ENCODE results near the gene ARMC9. TPM values are rescaled to one million over a fixed set of nuclear protein-coding genes. Genes with fewer than 3 reads are reported as not detected.
A peak's percentile ranks its signal among the peaks of the same experiment; 100 is the strongest.

Gene ARMC9
- total and polyA plus RNA-seq, 8 donors = 3.7 to 15.0 (median 8.1) TPM

DNA sequence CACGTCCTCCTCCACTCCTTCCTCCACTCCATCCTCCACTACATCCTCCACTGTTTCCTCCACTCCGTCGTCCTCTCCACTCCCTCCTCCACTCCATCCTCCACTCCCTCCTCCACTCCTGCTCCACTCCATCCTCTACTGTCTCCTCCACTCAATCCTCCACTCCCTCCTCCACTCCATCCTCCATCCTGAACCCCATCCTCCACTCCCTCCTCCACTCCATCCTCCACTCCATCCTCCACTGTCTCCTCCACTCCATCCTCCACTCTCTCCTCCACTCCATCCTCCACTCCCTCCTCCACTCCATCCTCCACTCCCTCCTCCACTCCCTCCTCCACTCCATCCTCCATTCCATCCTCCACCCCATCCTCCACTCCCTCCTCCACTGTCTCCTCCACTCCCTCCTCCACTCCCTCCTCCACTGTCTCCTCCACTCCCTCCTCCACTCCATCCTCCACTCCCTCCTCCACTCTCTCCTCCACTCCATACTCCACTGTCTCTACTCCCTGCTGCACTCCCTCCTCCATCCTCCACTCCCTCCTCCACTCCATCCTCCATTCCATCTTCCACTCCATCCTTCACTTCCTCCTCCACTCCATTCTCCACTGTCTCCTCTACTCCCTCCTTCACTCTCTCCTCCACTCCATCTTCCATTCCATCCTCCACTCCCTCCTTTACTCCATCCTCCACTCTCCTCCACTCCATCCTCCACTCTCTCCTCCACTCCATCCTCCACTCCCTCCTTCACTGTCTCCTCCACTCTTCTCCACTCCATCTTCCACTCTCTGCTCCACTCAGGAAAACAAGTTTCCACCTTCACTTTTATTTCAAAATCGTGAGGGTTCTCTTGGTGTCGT, 182.8 kb downstream of the ARMC9 start:
- Histone ChIP-seq H3K4me1 (no peaks in the 10 kb centered on the region), H3K9me3 (no peaks in the 10 kb centered on the region), H3K36me3 (no peaks in the 10 kb centered on the region), H3K27ac (no peak overlapping the region), H3K27me3 (no peaks in the 10 kb centered on the region), H3K4me3 (no peak overlapping the region)
- ATAC-seq (no peak), DNase-seq (no peak), FAIRE-seq (no peak)
- WGBS, 2 donors = 88 to 94% methylated on average over 5 of the region's 5 CpGs
- TF ChIP-seq, protein P1, sequence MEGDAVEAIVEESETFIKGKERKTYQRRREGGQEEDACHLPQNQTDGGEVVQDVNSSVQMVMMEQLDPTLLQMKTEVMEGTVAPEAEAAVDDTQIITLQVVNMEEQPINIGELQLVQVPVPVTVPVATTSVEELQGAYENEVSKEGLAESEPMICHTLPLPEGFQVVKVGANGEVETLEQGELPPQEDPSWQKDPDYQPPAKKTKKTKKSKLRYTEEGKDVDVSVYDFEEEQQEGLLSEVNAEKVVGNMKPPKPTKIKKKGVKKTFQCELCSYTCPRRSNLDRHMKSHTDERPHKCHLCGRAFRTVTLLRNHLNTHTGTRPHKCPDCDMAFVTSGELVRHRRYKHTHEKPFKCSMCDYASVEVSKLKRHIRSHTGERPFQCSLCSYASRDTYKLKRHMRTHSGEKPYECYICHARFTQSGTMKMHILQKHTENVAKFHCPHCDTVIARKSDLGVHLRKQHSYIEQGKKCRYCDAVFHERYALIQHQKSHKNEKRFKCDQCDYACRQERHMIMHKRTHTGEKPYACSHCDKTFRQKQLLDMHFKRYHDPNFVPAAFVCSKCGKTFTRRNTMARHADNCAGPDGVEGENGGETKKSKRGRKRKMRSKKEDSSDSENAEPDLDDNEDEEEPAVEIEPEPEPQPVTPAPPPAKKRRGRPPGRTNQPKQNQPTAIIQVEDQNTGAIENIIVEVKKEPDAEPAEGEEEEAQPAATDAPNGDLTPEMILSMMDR (IDR thresholded peaks at IDR 0.05) = no peak
- intact Hi-C loops (cut with DNase I) = no loop called here

DNA sequence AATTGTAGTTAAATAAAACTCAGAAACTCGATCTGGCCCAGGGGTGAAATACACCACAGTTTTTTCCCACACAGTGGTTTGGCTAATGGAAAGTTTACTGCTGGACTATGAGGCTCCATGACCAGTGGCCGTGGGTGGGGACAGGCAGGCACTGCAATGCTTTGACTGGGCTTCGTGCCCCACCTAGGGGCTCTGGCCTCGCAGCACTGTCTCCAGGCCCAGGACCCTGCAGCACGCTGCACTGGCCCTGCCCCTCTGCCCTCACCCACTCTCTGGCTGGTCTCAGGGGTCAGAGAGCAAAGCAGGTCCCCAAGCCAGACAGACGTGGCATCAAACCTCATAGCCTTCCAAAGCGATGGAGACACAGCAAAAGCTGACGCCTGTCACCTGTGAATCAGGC, 183.7 kb downstream of the ARMC9 start:
- TF ChIP-seq, protein P1 (IDR thresholded peaks at IDR 0.05) = no peak

DNA sequence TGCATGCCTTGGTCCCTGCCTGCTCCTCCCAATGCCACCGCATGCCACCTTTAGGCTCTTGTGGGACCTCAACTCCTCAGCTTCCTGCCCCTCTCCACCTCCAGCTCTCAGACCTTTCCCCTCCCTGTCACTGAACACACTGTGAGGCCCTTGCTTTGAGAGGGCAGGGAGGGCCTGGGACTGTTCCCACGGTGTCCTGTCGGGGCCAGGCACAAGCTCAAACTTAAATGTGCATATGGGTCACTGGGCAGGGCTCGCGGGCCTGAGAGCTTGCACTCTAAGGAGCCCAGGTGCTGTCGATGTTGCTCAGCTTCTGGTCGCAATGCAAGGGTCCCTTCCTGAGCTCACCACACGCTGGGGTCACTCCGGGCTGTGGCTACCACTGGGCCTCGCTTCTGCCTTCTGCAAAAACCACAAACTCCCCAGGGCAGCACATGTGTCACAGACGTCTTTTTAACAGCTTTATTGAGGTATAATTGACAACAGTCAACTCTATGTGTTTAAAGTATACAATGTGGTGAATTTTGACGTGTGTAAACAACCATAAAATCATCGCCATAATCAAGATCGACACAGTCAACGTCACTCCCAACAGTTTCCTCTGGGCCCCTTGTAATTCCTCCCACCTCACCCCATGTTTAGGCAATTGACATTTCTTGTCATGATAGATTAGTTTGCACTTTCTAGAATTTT, 185.1 kb downstream of the ARMC9 start:
- 75 to 76% methylated on average over 15 of the region's 15 CpGs for WGBS, 2 donors
- Histone ChIP-seq H3K4me3 (no peak overlapping the region), H3K36me3 (no peaks in the 10 kb centered on the region), H3K4me1 (no peaks in the 10 kb centered on the region), H3K27ac (no peak overlapping the region), H3K27me3 (no peaks in the 10 kb centered on the region), H3K9me3 (no peaks in the 10 kb centered on the region)
- TF ChIP-seq, protein P1 (IDR thresholded peaks at IDR 0.05) = no peak
- intact Hi-C loops (cut with DNase I) = no loop called here
- FAIRE-seq = no peak
- DNase-seq = peak in 1 of 6 donors; percentile 28
- ATAC-seq = no peak

More for the DNA sequence above, 183.7 kb downstream of the ARMC9 start:
- Histone ChIP-seq H3K27me3 (no peaks in the 10 kb centered on the region), H3K9me3 (no peaks in the 10 kb centered on the region), H3K36me3 (no peaks in the 10 kb centered on the region), H3K4me3 (no peak overlapping the region), H3K4me1 (no peaks in the 10 kb centered on the region), H3K27ac (no peak overlapping the region)
- no peak for ATAC-seq
- WGBS, 2 donors = 89 to 94% methylated on average over 8 of the region's 8 CpGs
- no peak for FAIRE-seq
- intact Hi-C loops (cut with DNase I) = no loop called here
- DNase-seq = peak in 1 of 6 donors; percentile 41

DNA sequence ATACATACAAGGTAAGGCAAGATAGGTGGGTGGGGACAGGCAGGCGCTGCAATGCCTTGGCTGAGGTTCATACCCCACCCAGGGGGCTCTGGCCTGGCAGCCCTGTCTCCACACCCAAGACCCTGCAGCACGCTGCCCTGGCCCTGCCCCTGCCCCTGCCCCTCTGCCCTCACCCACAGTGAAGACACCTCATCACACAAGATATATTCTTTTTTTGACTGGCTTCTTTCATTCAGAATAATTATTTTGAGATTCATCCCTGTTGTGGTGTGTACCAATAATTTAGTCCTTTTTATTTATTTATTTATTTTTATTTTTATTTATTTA, 185.6 kb downstream of the ARMC9 start:
- Histone ChIP-seq H3K36me3 (no peaks in the 10 kb centered on the region), H3K27me3 (no peaks in the 10 kb centered on the region), H3K9me3 (no peaks in the 10 kb centered on the region), H3K27ac (no peak overlapping the region), H3K4me1 (no peaks in the 10 kb centered on the region), H3K4me3 (no peak overlapping the region)
- DNase-seq = peak in 1 of 6 donors; percentile 31
- intact Hi-C loops (cut with DNase I) = no loop called here
- FAIRE-seq = no peak
- TF ChIP-seq, protein P1 (IDR thresholded peaks at IDR 0.05) = no peak
- no peak for ATAC-seq
- 91 to 97% methylated on average over 2 of the region's 2 CpGs for WGBS, 2 donors

DNA sequence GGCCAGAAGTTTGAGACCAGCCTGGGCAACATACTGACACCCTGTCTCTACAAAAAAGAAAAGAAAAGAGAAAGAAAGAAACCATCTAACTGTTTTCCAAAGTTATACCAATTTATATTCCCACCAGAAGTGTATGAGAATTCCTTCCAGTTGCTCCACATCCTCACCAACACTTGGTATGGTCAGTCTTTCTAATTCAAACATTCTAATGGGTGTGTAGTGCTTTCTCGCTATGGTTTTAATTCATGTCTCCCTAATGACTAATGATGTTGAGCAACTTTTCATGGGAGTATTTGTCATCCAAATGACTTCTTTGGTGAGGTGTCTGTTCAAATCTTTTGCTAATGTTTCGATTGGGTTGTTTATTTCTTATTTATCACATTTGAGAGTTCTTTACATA, 186.5 kb downstream of the ARMC9 start:
- Histone ChIP-seq H3K4me3 (no peak overlapping the region), H3K36me3 (no peaks in the 10 kb centered on the region), H3K27me3 (no peaks in the 10 kb centered on the region), H3K4me1 (no peaks in the 10 kb centered on the region), H3K27ac (no peak overlapping the region), H3K9me3 (no peaks in the 10 kb centered on the region)
- ATAC-seq = no peak
- FAIRE-seq = no peak
- TF ChIP-seq, protein P1 (IDR thresholded peaks at IDR 0.05) = no peak
- WGBS, 2 donors = 94 to 97% methylated on average over 2 of the region's 2 CpGs
- DNase-seq = no peak
- intact Hi-C loops (cut with DNase I) = no loop called here
